Stimulated activated CD4-positive, alpha-beta T cell treated with anti-CD3 and anti-CD28 coated beads, TNF-alpha, amount 100 ng/mL, for 48 hours (primary cell): Measurements from ENCODE around the gene WSCD2.
"Not testable (repeated sequence)": the region's sequence is repeated elsewhere in the genome, so short reads cannot be mapped to it uniquely, and the experiment has no call there.

Experiments
- DNase-seq, 3 donors: peaks; one replicate each; pipeline ENCODE4 v3.0.0-alpha.2; 2020; ENCODE audit warnings: low read depth in 3 of 3

Gene WSCD2

GRCh38 chr12:108196921-108197320, 67.8 kb downstream of the WSCD2 start:
- no peak for DNase-seq

DNA sequence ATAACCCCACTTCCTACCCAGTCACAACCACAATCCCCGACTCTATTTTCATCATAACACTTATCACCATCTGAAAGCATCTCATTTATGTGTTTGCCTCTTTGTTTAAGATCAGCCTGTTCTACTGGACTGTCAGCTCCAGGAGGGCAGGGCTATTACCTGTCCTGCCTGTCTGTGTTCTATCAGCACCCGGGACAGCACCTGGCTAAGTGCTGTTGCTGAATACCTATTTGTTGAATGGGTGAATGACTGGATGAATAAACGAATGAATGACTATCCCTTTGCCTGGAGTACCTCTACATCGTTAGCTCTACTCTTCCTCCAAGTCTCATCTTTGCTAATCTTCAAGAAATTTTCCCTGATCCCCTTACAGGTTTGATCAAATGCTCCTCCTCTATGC, 69.0 kb downstream of the WSCD2 start:
- DNase-seq, result no peak

DNA sequence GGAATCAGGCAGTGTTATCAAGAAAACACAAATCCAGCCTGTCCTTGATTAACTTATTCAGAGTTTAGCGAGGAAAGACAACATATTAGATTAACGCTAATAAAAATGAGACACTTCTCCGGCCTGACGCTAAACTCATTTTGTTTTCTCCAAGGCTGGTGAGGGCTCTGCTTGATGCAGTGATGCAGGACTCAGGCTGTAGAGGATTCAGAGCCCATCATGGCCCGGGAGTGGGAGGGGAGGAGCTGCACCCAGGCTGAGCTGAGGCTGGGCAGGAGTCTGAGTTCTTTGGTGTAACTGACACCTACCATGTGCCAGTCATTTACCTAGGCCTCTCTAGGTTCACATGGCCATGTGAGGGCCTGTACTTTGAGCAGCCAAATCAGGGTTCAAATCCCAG, 70.0 kb downstream of the WSCD2 start:
- no peak for DNase-seq

DNA sequence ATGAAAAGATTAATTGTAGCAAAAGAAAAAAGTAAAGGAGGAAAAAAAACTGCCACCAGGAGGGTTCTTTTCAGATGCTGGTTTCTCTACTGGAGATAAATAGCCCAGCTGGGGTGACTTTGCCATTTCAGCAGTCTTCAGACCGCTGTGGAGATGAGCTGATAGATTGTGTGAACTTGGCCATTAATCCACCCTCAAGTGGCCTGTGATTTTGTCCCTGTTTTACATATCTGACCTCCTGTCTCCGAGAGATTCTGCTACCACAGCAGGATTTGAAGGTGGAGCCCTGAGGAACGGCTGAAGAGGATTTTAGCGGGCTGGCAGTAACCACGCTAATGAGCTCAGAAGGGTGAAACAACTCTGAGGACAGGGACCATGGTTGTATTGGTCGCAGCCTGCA, 72.7 kb downstream of the WSCD2 start:
- no peak for DNase-seq

DNA sequence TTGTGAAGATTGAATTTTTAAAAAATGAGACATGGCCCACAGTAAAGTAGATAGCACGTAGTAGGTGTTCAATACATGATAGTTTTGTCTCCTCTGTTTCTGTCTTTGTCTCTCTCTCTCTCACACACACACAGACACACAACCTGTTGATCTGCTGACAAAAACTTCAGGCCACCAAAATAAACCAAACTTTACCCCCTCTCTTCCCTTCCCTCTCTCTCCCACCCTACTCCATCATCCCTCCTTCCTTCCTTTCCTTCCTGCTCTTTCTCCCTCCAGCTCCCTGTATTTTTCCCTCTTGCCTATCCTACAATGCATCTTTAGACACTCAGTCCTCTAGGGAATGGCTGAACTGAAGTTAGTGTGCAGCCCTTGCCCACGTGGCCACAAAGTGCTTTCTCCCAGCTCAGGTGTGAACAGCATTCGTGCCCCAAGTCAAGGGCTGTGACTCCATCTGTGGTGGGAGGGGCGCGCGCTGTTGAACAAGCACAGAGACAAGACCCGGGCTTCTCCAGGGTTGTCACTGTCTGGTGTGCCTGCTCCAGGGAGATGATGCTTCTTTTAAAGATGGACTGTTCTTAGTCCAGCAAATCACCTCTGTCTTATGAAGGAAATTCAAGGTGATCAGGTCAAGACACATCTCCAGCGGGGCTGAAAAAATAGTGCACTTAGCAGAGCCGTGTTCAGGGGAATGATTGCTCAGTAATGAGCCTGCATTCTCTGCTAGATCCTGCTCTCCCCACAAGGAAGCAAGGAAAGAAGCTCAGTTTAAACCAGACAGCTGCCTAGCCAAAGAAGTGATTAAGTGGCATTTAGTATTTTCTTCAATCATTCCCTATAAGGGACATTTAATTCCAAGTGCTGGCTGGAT, 75.3 kb downstream of the WSCD2 start:
- DNase-seq, result no peak

DNA sequence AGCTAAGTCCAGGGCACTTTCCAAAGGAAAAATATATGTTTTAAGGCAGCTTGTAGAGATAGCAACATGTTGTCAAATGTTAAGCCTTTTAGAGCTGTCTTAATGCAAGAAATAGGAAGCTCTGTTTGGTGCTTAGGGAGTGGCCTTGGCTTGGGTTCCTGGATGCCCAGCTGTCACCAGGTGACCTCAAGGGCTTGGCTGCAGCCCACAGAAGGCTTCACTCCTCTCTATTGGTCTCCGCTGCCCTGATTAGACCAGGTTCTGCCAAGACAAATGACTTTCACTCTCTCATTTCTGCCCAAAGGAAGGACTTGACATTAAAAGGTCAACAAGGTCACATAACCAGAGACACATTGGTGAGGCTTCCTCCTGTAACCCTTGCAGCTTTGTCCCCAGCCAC, 76.8 kb downstream of the WSCD2 start:
- no peak for DNase-seq

DNA sequence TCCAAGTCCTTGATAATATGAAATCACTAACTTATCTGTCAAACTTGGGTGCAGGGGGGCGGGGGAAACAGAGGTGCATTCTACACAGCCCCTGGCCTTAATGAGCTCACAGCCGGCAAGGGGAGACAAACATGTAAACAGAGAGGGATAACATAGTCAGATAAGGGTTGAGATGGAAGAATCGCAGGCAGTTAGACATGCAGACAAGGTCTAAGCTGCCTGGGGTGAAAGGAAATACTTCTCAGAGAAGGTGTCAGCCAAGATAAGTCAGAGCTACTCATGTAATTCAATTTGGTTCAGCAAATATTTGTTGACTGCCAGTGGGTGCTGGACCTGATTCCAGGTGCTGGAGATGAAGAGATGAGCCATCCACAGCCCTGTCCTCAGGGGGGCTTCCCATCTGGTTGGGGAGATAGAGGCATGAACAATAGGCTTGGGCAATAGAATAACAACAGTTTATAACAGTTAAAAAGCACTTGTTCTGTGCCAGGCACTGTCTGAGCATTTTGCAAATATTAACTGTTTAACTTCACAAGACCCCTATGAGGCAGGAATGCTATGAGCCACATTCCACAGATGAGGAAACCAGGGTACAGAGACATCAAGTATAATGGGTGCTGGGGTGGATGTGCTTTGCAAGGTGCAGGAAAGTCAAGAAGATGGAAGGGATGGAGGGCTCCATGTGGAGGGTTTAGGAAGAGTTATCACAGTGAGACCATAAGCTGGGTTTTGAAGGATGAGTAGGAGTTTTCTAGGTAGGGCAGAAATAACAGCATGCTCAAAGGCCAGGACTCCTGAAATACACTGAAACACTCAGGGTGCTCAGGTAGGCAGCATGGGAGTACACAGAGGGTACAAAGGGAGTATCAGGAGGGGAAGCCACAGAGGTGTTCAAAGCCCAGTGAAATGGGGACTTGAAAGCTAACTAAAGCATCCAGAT, 79.0 kb downstream of the WSCD2 start:
- DNase-seq, result no peak

GRCh38 chr12:108210001-108210400, 80.9 kb downstream of the WSCD2 start:
- no peak for DNase-seq

GRCh38 chr12:108211157-108211556, 82.1 kb downstream of the WSCD2 start:
- DNase-seq, result no peak

DNA sequence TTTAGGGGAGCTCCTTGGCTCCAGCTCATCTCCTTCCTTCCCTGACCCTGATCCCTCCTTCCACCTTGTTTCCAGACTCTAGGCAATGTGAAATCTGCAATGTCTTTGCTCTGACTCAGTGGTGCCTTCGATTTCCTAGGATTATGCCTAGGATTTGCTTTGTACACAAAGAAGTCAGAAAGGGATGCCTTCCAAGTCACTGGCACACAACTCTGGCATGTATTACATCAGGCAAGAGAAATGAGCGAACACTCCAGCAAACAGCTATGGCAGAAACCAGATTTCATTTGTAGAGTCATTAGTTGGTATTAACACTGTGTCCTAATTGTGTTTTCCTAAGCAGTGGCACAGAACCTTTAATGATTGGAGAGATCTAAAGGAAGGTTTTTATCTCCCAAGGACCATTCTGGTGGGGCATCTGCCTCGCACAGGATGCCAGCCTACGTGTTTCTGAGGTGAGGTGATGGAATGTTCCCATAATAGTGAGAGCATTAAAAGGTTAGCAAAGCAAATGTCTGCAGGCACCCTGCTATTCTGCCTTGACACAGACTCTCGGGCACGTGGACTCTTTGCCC, 84.9 kb downstream of the WSCD2 start:
- DNase-seq, result no peak

- peak in 1 of 3 donors; percentile 3 for DNase-seq
Measured at GRCh38 chr12:108214486-108214885, 85.4 kb downstream of the WSCD2 start.

GRCh38 chr12:108215458-108215857, 86.4 kb downstream of the WSCD2 start:
- no peak for DNase-seq

DNA sequence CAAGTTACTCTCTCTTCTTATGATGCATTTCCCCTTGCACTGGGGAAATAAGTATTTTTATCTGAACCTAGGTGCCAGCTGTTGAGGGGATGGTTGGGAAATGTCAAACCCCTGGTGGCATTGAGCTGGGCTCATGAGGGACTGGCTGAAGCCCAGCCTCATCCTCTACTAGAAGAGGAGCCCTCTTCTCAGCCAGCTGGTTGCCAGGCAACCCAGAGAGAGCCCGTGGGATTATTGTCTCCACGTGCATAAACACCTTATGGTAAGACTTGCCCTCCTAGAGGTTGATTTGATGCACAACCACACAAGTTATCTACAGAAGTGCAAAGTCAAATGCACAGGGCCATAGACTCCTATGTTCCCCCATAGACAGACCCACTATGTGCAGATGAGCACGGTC, 89.8 kb downstream of the WSCD2 start:
- DNase-seq, result no peak

GRCh38 chr12:108225101-108225500, 96.0 kb downstream of the WSCD2 start:
- DNase-seq, result not testable (repeated sequence)

GRCh38 chr12:108226866-108227265, 97.8 kb downstream of the WSCD2 start:
- DNase-seq, result no peak

DNA sequence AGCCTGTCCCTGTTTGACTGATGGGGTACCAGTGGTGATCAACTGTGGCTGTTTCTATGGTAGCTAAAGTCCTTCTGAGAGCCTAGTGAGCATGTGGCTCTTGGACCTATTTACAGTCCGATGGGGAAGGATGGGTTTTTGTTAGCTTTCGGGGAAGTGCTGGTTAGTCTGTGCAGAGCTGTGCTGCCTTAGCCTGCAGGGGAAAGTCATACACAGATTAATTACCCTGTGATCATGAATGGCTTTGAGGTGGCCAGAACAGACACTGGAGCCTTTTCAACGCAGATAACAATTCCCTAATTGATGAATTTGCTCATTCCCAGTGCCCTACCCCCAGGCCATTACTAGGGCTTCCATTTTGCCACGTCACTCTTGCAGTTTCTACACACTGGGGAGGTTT, 99.7 kb downstream of the WSCD2 start:
- DNase-seq, result no peak

GRCh38 chr12:108231109-108231905, 102.2 kb downstream of the WSCD2 start:
- DNase-seq, result no peak

DNA sequence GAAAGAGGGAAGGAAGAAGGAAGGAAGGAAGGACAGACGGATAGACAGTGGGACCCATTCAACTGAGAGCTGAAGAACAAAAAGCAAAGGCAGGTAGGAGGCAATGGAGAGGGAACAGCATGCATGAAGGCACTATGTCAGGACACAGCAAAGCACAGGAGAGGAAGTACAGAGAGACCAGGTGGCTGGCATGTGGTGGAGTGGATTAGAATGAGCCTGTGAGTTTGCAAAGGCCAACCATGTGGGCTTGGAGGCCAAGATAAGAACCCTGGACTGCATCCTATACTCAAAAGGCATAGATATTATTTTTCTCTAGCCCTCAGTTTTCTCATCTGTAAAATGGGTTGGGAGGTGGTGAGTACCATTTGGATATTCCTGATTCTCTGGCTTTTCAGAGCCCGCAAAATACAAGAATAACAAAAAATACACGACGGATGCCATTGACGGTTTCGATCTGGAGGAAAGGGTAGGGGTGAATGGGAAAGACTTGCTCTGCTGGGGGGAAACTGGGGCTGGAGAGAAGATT, 102.9 kb downstream of the WSCD2 start:
- no peak for DNase-seq

GRCh38 chr12:108232565-108232964, 103.5 kb downstream of the WSCD2 start:
- DNase-seq, result no peak

- no peak for DNase-seq
Measured at GRCh38 chr12:108234158-108234557, 105.1 kb downstream of the WSCD2 start.
